ENCODE results near the gene CCDC47. TPM values are rescaled to one million over a fixed set of nuclear protein-coding genes. Genes with fewer than 3 reads are reported as not detected.
"Not testable (repeated sequence)": the region's sequence is repeated elsewhere in the genome, so short reads cannot be mapped to it uniquely, and the experiment has no call there.

CCDC47 gene
- total RNA-seq, 1 donor from 2014 or later, result 102 TPM

GRCh38 chr17:63720194-63720593, 53.2 kb downstream of the CCDC47 start:
- not testable (repeated sequence) for DNase-seq

- no peak for DNase-seq
These were observed 54.4 kb downstream of the CCDC47 start for GRCh38 chr17:63718988-63719387.

- peak; percentile 28 for DNase-seq
These were observed 57.0 kb downstream of the CCDC47 start for GRCh38 chr17:63716426-63716825.

GRCh38 chr17:63714550-63715277, 58.7 kb downstream of the CCDC47 start:
- no peak for DNase-seq

GRCh38 chr17:63709110-63709509, 64.3 kb downstream of the CCDC47 start:
- no peak for DNase-seq

- no peak for DNase-seq
These were observed 66.2 kb downstream of the CCDC47 start for GRCh38 chr17:63707151-63707550.

GRCh38 chr17:63706336-63707082, 66.9 kb downstream of the CCDC47 start:
- DNase-seq, result no peak

- no peak for DNase-seq
These were observed 67.7 kb downstream of the CCDC47 start for GRCh38 chr17:63705657-63706056.

- no peak for DNase-seq
These were observed 68.6 kb downstream of the CCDC47 start for GRCh38 chr17:63704836-63705235.

GRCh38 chr17:63704259-63704576, 69.2 kb downstream of the CCDC47 start:
- no peak for DNase-seq

GRCh38 chr17:63703556-63704258, 69.7 kb downstream of the CCDC47 start:
- DNase-seq, result no peak

- no peak for DNase-seq
These were observed 70.4 kb downstream of the CCDC47 start for GRCh38 chr17:63703029-63703428.

GRCh38 chr17:63702721-63703015, 70.7 kb downstream of the CCDC47 start:
- no peak for DNase-seq

- DNase-seq, result no peak
These were observed 71.3 kb downstream of the CCDC47 start for GRCh38 chr17:63701868-63702720.

- DNase-seq, result no peak
These were observed 72.0 kb downstream of the CCDC47 start for GRCh38 chr17:63701456-63701820.

- DNase-seq, result peak; percentile 61
These were observed 72.6 kb downstream of the CCDC47 start for GRCh38 chr17:63700528-63701455.

GRCh38 chr17:63699638-63700527, 73.5 kb downstream of the CCDC47 start, which contains the start of gene LIMD2:
Gene LIMD2 (minus strand): TSS chr17:63700125. CDS start chr17:63699298, 827 bp downstream.
- DNase-seq, result peak; percentile 66

GRCh38 chr17:63698886-63699637, 74.3 kb downstream of the CCDC47 start:
- peak; percentile 35 for DNase-seq

- no peak for DNase-seq
These were observed 75.0 kb downstream of the CCDC47 start for GRCh38 chr17:63698381-63698885.
